Gastroesophageal sphincter (tissue), 4 donors: Measurements from ENCODE around the gene GAS2L3. TPM values are rescaled to one million over a fixed set of nuclear protein-coding genes. Genes with fewer than 3 reads are reported as not detected.
A peak's percentile ranks its signal among the peaks of the same experiment; 100 is the strongest.

Source experiments
- ATAC-seq: fragments of 150-250 bp; one replicate; pipeline ENCODE4 v1.9.1; 2016; ENCODE audit warnings: mild to moderate bottlenecking, moderate library complexity
- H3K27ac ChIP-seq, 4 donors: fragments of 200-600 bp; sonication (generic) in 3 of 4; 1 replicate in 3 of 4; 2 replicates in 1 of 4; pipeline ENCODE4 v1.5.1; 2016 to 2019
- H3K27me3 ChIP-seq: fragments of 200-600 bp; sonication (generic); one replicate; pipeline ENCODE4 v1.5.1; 2019
- H3K36me3 ChIP-seq, 2 donors: fragments of 200-600 bp; sonication (generic); one replicate each; pipeline ENCODE4 v1.5.1; 2019; ENCODE audit warnings: control low read depth in 1 of 2
- H3K4me1 ChIP-seq, 3 donors: fragments of 200-600 bp; sonication (generic); 1 replicate in 2 of 3; 2 replicates in 1 of 3; pipeline ENCODE4 v1.5.1; 2016 to 2019; ENCODE audit warnings: control low read depth in 2 of 3
- H3K4me3 ChIP-seq, 2 donors: fragments of 200-600 bp; sonication (generic); one replicate each; pipeline ENCODE4 v1.5.1; 2019; ENCODE audit warnings: mild to moderate bottlenecking in 1 of 2, moderate library complexity in 1 of 2
- H3K9me3 ChIP-seq, 3 donors: fragments of 200-600 bp; sonication (generic); one replicate each; pipeline ENCODE4 v1.5.1; 2017 to 2019; ENCODE audit warnings: control low read depth in 2 of 3
- EP300 ChIP-seq: sonication (generic); formaldehyde crosslinking; IDR thresholded peaks from one replicate; pipeline ENCODE4 v1.6.1; 2017; ENCODE audit warnings: antibody characterized with exemption, mild to moderate bottlenecking
- POLR2A ChIP-seq, 2 donors: fragments of 450-650 bp; IDR thresholded peaks; one replicate each; pipeline ENCODE4 v1.6.1; 2017; ENCODE audit warnings: antibody characterized with exemption in 2 of 2, mild to moderate bottlenecking in 2 of 2, moderate library complexity in 1 of 2
- POLR2AphosphoS5 ChIP-seq: sonication (generic); formaldehyde crosslinking; IDR thresholded peaks from one replicate; pipeline ENCODE4 v1.6.1; 2017; ENCODE audit warnings: antibody characterized with exemption
- WGBS, 2 donors: methylation state at CpG; one replicate each; pipeline ENCODE4 v1.1.5; 2018; ENCODE audit warnings: low coverage in 1 of 2; 5-methylcytosine and 5-hydroxymethylcytosine counted together
- total RNA-seq, 4 donors: library from RNA; depleted of rRNA; stranded (reverse); fragments of >200 nt; gene quantifications; one replicate each; pipeline ENCODE4 v1.1.0, GENCODE V29; 2016
- TF ChIP-seq, protein P1 (sequence below), 4 experiments: fragments of 200-600 bp in 2 of 4; fragments of 450-650 bp in 2 of 4; sonication (generic) in 1 of 4; IDR thresholded peaks; one replicate each; pipeline ENCODE4 v1.5.1; 2017 to 2019; ENCODE audit warnings: antibody characterized with exemption in 4 of 4, mild to moderate bottlenecking in 2 of 4, moderate library complexity in 2 of 4

Gene GAS2L3
- total RNA-seq, 4 donors from 2014 or later, result 2.5 to 6.5 (median 3.6) TPM

GRCh38 chr12:100564905-100565467 lies 8.5 kb upstream of the GAS2L3 start:
- Histone ChIP-seq H3K36me3 (no peaks in the 10 kb centered on the region), H3K4me1 (no peaks in the 10 kb centered on the region), H3K9me3 (no peaks in the 10 kb centered on the region), H3K27me3 (no peaks in the 10 kb centered on the region), H3K4me3 (no peak overlapping the region), H3K27ac (no peak overlapping the region)
- WGBS, 2 donors, result 81 to 90% methylated on average over 5 to 6 of the region's 6 CpGs
- TF ChIP-seq, protein P1, sequence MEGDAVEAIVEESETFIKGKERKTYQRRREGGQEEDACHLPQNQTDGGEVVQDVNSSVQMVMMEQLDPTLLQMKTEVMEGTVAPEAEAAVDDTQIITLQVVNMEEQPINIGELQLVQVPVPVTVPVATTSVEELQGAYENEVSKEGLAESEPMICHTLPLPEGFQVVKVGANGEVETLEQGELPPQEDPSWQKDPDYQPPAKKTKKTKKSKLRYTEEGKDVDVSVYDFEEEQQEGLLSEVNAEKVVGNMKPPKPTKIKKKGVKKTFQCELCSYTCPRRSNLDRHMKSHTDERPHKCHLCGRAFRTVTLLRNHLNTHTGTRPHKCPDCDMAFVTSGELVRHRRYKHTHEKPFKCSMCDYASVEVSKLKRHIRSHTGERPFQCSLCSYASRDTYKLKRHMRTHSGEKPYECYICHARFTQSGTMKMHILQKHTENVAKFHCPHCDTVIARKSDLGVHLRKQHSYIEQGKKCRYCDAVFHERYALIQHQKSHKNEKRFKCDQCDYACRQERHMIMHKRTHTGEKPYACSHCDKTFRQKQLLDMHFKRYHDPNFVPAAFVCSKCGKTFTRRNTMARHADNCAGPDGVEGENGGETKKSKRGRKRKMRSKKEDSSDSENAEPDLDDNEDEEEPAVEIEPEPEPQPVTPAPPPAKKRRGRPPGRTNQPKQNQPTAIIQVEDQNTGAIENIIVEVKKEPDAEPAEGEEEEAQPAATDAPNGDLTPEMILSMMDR (IDR thresholded peaks at IDR 0.05), result no peak
- TF ChIP-seq POLR2A (IDR thresholded peaks at IDR 0.05) (no peak), POLR2AphosphoS5 (no peak), EP300 (no peak)
- ATAC-seq, result no peak

GRCh38 chr12:100565987-100566545 lies 7.4 kb upstream of the GAS2L3 start:
- Histone ChIP-seq H3K4me3 (no peak overlapping the region), H3K9me3 (no peaks in the 10 kb centered on the region), H3K27me3 (no peaks in the 10 kb centered on the region), H3K36me3 (no peaks in the 10 kb centered on the region), H3K27ac (no peak overlapping the region), H3K4me1 (no peaks in the 10 kb centered on the region)
- WGBS, 2 donors, result 48 to 80% methylated on average over 3 of the region's 3 CpGs
- no peak for ATAC-seq
- TF ChIP-seq POLR2A (IDR thresholded peaks at IDR 0.05), result no peak
- no peak for TF ChIP-seq POLR2AphosphoS5
- TF ChIP-seq, protein P1 (IDR thresholded peaks at IDR 0.05), result no peak
- no peak for TF ChIP-seq EP300

DNA sequence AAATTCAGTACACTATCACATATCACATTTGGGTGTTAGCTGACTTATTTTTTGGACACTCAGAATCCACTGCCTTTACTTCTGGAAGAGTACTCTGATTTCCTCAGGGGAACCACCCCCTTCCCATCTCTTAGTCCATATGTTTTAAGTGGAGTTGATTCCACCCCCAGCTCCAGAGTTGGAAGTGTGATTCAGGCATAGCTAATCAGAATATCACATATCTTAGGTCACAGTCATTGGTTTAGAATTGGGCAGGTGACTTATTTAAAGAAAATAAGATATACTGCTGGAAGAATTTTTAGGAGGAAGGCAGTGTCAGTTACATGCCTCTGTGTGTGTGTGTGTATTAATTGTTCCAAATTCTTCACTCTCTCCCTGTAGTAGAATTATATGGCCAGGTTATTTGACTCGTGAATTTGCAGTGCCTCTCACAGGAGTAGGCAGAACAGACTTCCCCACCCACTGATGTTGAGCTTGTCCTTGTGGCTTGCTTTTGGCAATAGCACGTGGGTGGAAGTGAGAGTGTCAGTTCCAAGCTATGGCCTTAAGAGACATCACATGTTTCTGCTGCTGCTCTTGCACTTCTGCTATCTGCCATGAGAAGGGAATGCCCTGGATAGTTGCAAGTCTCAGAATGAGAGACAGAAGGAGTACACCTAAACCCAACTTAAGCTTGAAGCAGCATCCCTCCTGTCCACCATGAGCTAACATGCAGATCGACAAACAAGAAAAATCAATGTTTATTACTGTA lies 6.4 kb upstream of the GAS2L3 start:
- WGBS, 2 donors, result 28 to 39% methylated on average over 2 to 3 of the region's 3 CpGs
- TF ChIP-seq, protein P1 (IDR thresholded peaks at IDR 0.05), result no peak
- no peak for TF ChIP-seq EP300
- TF ChIP-seq POLR2AphosphoS5, result no peak
- TF ChIP-seq POLR2A (IDR thresholded peaks at IDR 0.05), result no peak
- H3K36me3 ChIP-seq, result no peaks in the 10 kb centered on the region
- ATAC-seq, result peak; percentile 61
- no peaks in the 10 kb centered on the region for H3K27me3 ChIP-seq
- H3K9me3 ChIP-seq, result no peaks in the 10 kb centered on the region
- H3K27ac ChIP-seq, result no peak overlapping the region
- H3K4me1 ChIP-seq, result no peaks in the 10 kb centered on the region
- H3K4me3 ChIP-seq, result no peak overlapping the region

DNA sequence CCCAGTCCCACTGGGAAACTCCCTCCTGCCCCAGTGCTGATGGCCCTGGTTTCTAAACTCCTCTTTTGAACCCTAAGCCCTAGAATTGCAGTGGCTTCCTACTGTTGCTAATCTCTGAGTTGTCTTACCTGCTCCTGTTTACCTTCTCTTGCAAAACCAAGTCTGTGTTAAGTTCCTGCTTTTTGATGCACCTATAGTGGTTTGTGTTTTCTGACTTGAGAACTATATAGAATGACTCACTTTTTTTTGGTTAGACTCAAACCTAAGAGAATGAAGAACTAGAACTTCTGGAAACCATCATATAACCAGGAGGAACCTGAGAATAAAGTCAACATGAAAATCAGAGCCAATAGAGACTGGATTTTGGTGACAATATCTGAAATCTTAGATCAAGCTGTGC lies 5.5 kb upstream of the GAS2L3 start:
- H3K27ac ChIP-seq, result no peak overlapping the region
- H3K36me3 ChIP-seq, result no peaks in the 10 kb centered on the region
- H3K4me1 ChIP-seq, result peaks cover 0 to 2% (median under 1%) of the 10 kb centered on the region in 3 donors
- no peaks in the 10 kb centered on the region for H3K27me3 ChIP-seq
- TF ChIP-seq POLR2AphosphoS5, result no peak
- TF ChIP-seq, protein P1 (IDR thresholded peaks at IDR 0.05), result no peak
- TF ChIP-seq EP300, result no peak
- TF ChIP-seq POLR2A (IDR thresholded peaks at IDR 0.05), result no peak
- no peaks in the 10 kb centered on the region for H3K9me3 ChIP-seq
- no peak for ATAC-seq
- no peak overlapping the region for H3K4me3 ChIP-seq

DNA sequence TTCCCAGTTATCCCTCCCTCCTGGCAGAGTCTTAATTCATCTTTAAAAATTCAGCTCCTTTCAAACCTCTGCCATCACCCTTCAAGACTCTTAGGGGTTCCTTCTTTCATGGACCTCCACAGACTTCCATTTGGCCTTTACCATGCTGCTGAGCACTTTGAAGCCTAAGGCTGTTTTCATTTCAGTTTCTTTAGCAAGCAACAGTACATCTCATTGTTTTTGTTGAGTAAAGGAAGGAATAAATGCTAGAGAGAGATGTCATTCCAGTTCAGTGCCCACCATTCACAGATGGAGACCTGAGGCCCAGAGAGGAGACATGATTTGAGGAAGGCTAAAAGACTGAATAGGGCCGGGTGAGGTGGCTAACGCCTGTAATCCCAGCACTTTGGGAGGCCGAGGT lies 1.3 kb upstream of the GAS2L3 start:
- no peak overlapping the region for H3K27ac ChIP-seq
- H3K4me1 ChIP-seq, result peaks cover 0 to 18% (median 10%) of the 10 kb centered on the region in 3 donors
- no peaks in the 10 kb centered on the region for H3K9me3 ChIP-seq
- H3K4me3 ChIP-seq, result no peak overlapping the region
- ATAC-seq, result no peak
- no peaks in the 10 kb centered on the region for H3K27me3 ChIP-seq
- no peaks in the 10 kb centered on the region for H3K36me3 ChIP-seq
- TF ChIP-seq EP300, result no peak
- no peak for TF ChIP-seq POLR2AphosphoS5
- TF ChIP-seq, protein P1 (IDR thresholded peaks at IDR 0.05), result no peak
- no peak for TF ChIP-seq POLR2A (IDR thresholded peaks at IDR 0.05)
- WGBS, 2 donors, result no CpG with 5 or more reads among the region's 3 CpGs
